T-helper 1 cell treated with Interleukin-12 subunit alpha and Interleukin-12 subunit beta and Interleukin-4 antibody, amounts not matched to agents 30 μg/mL and 1 μg/mL, for 36 hours (primary cell): ENCODE measurements around the gene BMAL2.

ENCODE experiments used
- H3K27ac Mint-ChIP-seq: one replicate; pipeline ENCODE4 v1.8.0; 2021; ENCODE audit warnings: mild to moderate bottlenecking, mixed read lengths
- H3K27me3 Mint-ChIP-seq: one replicate; pipeline ENCODE4 v1.8.0; 2021; ENCODE audit warnings: low read depth, mixed read lengths
- H3K36me3 Mint-ChIP-seq: one replicate; pipeline ENCODE4 v1.8.0; 2021; ENCODE audit warnings: low read depth, mixed read lengths
- H3K4me1 Mint-ChIP-seq: one replicate; pipeline ENCODE4 v1.8.0; 2021; ENCODE audit warnings: low read depth, mixed read lengths
- H3K4me3 Mint-ChIP-seq: one replicate; pipeline ENCODE4 v1.8.0; 2021; ENCODE audit warnings: mild to moderate bottlenecking, moderate library complexity, mixed read lengths
- H3K9me3 Mint-ChIP-seq: one replicate; pipeline ENCODE4 v1.8.0; 2021; ENCODE audit warnings: mixed read lengths

The BMAL2 gene

GRCh38 chr12:27359578-27360340 is 27.1 kb downstream of the BMAL2 start:
- H3K9me3 Mint-ChIP-seq, result no peaks in the 10 kb centered on the region
- peaks cover 4% of the 10 kb centered on the region for H3K4me1 Mint-ChIP-seq
- no peak overlapping the region for H3K4me3 Mint-ChIP-seq
- H3K27ac Mint-ChIP-seq, result no peak overlapping the region
- H3K27me3 Mint-ChIP-seq, result peaks cover 15% of the 10 kb centered on the region
- H3K36me3 Mint-ChIP-seq, result peaks cover 8% of the 10 kb centered on the region

GRCh38 chr12:27361372-27361771 is 28.7 kb downstream of the BMAL2 start:
- Mint-ChIP-seq H3K4me1 (peaks cover 4% of the 10 kb centered on the region), H3K36me3 (peaks cover 4% of the 10 kb centered on the region), H3K4me3 (no peak overlapping the region), H3K9me3 (no peaks in the 10 kb centered on the region), H3K27ac (no peak overlapping the region), H3K27me3 (peaks cover 18% of the 10 kb centered on the region)

- peaks cover 2% of the 10 kb centered on the region for H3K4me1 Mint-ChIP-seq
- H3K9me3 Mint-ChIP-seq, result no peaks in the 10 kb centered on the region
- no peak overlapping the region for H3K4me3 Mint-ChIP-seq
- peaks cover 10% of the 10 kb centered on the region for H3K27me3 Mint-ChIP-seq
- H3K27ac Mint-ChIP-seq, result no peak overlapping the region
- peaks cover 22% of the 10 kb centered on the region for H3K36me3 Mint-ChIP-seq
Measured at GRCh38 chr12:27366621-27367020, 34.0 kb downstream of the BMAL2 start.

GRCh38 chr12:27367078-27367477 is 34.4 kb downstream of the BMAL2 start:
- no peaks in the 10 kb centered on the region for H3K9me3 Mint-ChIP-seq
- H3K27me3 Mint-ChIP-seq, result peaks cover 7% of the 10 kb centered on the region
- no peak overlapping the region for H3K4me3 Mint-ChIP-seq
- peaks cover 2% of the 10 kb centered on the region for H3K4me1 Mint-ChIP-seq
- H3K36me3 Mint-ChIP-seq, result peaks cover 24% of the 10 kb centered on the region
- no peak overlapping the region for H3K27ac Mint-ChIP-seq

- Mint-ChIP-seq H3K27me3 (no peaks in the 10 kb centered on the region), H3K27ac (no peak overlapping the region), H3K4me3 (no peak overlapping the region), H3K9me3 (no peaks in the 10 kb centered on the region), H3K4me1 (peaks cover 3% of the 10 kb centered on the region), H3K36me3 (peaks cover 18% of the 10 kb centered on the region)
Measured at GRCh38 chr12:27382171-27382795, 49.6 kb downstream of the BMAL2 start.
